Prostate gland (tissue), 2 donors: ENCODE measurements around the gene CCDC172. TPM values are rescaled to one million over a fixed set of nuclear protein-coding genes. Genes with fewer than 3 reads are reported as not detected.

Experiments used
- DNase-seq: peaks from one replicate; pipeline ENCODE4 v3.0.0-alpha.2; 2019; ENCODE audit warnings: low spot score
- H3K27ac ChIP-seq, 2 donors: fragments of 200-600 bp; sonication (generic); 2 replicates each; pipeline ENCODE4 v1.5.1; 2017 to 2019
- H3K27me3 ChIP-seq: fragments of 200-600 bp; sonication (generic); replicated peaks from 2 replicates; pipeline ENCODE4 v1.5.1; 2019; ENCODE audit not compliant: insufficient read depth
- H3K36me3 ChIP-seq, 2 donors: fragments of 200-600 bp; sonication (generic); 1 replicate in 1 of 2; 2 replicates in 1 of 2; pipeline versions ENCODE4 v1.5.1 to v1.8.1; 2017 to 2019
- H3K4me1 ChIP-seq: fragments of 200-600 bp; sonication (generic); replicated peaks from 2 replicates; pipeline ENCODE4 v1.5.1; 2019
- H3K4me3 ChIP-seq, 2 donors: fragments of 200-600 bp; sonication (generic); 2 replicates each; pipeline ENCODE4 v1.5.1; 2017 to 2019
- H3K9me3 ChIP-seq: fragments of 200-600 bp; sonication (generic); 2 replicates; pipeline ENCODE4 v1.5.1; 2017
- CTCF ChIP-seq, 4 experiments: fragments of 200-600 bp in 2 of 4; fragments of 450-650 bp in 2 of 4; sonication (generic) in 2 of 4; IDR thresholded peaks; 1 replicate in 3 of 4; 2 replicates in 1 of 4; pipeline ENCODE4 v1.5.1; 2016 to 2019; ENCODE audit warnings: antibody characterized with exemption in 4 of 4, mild to moderate bottlenecking in 2 of 4, moderate library complexity in 2 of 4
- POLR2A ChIP-seq: fragments of 450-650 bp; IDR thresholded peaks from one replicate; pipeline ENCODE4 v1.6.1; 2016; ENCODE audit warnings: antibody characterized with exemption, mild to moderate bottlenecking
- POLR2AphosphoS5 ChIP-seq: sonication (generic); formaldehyde crosslinking; IDR thresholded peaks from one replicate; pipeline ENCODE4 v1.6.1; 2017; ENCODE audit warnings: antibody characterized with exemption
- WGBS: methylation state at CpG from one replicate; pipeline ENCODE4 v1.1.5; 2018; 5-methylcytosine and 5-hydroxymethylcytosine counted together
- intact Hi-C: fragments of 100-400 bp; cut with DNase I; formaldehyde crosslinking; loops from one replicate; pipeline ENCODE4 v1.14.2; 2022
- total RNA-seq, 2 donors: library from RNA; depleted of rRNA; stranded (reverse); fragments of >200 nt; gene quantifications; one replicate each; pipeline ENCODE4 v1.1.0, GENCODE V29; 2016

The CCDC172 gene
- total RNA-seq, 2 donors from 2014 or later, result 47.1 TPM; not detected in 1

GRCh38 chr10:116352125-116352524 is 27.9 kb downstream of the CCDC172 start:
- H3K27ac ChIP-seq, result no peak overlapping the region
- TF ChIP-seq CTCF (IDR thresholded peaks at IDR 0.05), result no peak
- no peak for TF ChIP-seq POLR2A
- TF ChIP-seq POLR2AphosphoS5, result no peak
- H3K4me1 ChIP-seq, result no peaks in the 10 kb centered on the region
- H3K4me3 ChIP-seq, result no peak overlapping the region
- no peaks in the 10 kb centered on the region for H3K36me3 ChIP-seq
- no peak for DNase-seq
- H3K9me3 ChIP-seq, result no peaks in the 10 kb centered on the region
- H3K27me3 ChIP-seq, result no peaks in the 10 kb centered on the region
- intact Hi-C loops, result no loop called here

GRCh38 chr10:116353817-116354216 is 29.6 kb downstream of the CCDC172 start:
- TF ChIP-seq POLR2AphosphoS5, result no peak
- TF ChIP-seq POLR2A, result no peak
- no peak for TF ChIP-seq CTCF (IDR thresholded peaks at IDR 0.05)
- WGBS, result 59% methylated on average over 4 of the region's 4 CpGs
- no peak overlapping the region for H3K27ac ChIP-seq
- DNase-seq, result no peak
- no peaks in the 10 kb centered on the region for H3K9me3 ChIP-seq
- H3K27me3 ChIP-seq, result no peaks in the 10 kb centered on the region
- H3K36me3 ChIP-seq, result no peaks in the 10 kb centered on the region
- H3K4me1 ChIP-seq, result no peaks in the 10 kb centered on the region
- H3K4me3 ChIP-seq, result no peak overlapping the region
- intact Hi-C loops, result no loop called here

GRCh38 chr10:116355341-116355740 is 31.1 kb downstream of the CCDC172 start:
- H3K4me3 ChIP-seq, result no peak overlapping the region
- H3K27ac ChIP-seq, result no peak overlapping the region
- TF ChIP-seq POLR2A (no peak), POLR2AphosphoS5 (no peak), CTCF (IDR thresholded peaks at IDR 0.05) (no peak)
- no peak for DNase-seq
- no peaks in the 10 kb centered on the region for H3K9me3 ChIP-seq
- H3K4me1 ChIP-seq, result no peaks in the 10 kb centered on the region
- H3K36me3 ChIP-seq, result no peaks in the 10 kb centered on the region
- intact Hi-C loops, result no loop called here
- 97% methylated on average over 2 of the region's 2 CpGs for WGBS
- H3K27me3 ChIP-seq, result no peaks in the 10 kb centered on the region

- TF ChIP-seq POLR2A (no peak), CTCF (IDR thresholded peaks at IDR 0.05) (no peak), POLR2AphosphoS5 (no peak)
These were observed 32.6 kb downstream of the CCDC172 start for GRCh38 chr10:116356833-116357232.

GRCh38 chr10:116364868-116365267 is 40.6 kb downstream of the CCDC172 start:
- no peak overlapping the region for H3K4me3 ChIP-seq
- TF ChIP-seq POLR2A (no peak), POLR2AphosphoS5 (no peak), CTCF (IDR thresholded peaks at IDR 0.05) (no peak)
- intact Hi-C loops, result no loop called here
- H3K9me3 ChIP-seq, result no peaks in the 10 kb centered on the region
- no peaks in the 10 kb centered on the region for H3K4me1 ChIP-seq
- H3K27me3 ChIP-seq, result no peaks in the 10 kb centered on the region
- no peak overlapping the region for H3K27ac ChIP-seq
- H3K36me3 ChIP-seq, result no peaks in the 10 kb centered on the region
- no peak for DNase-seq

More at GRCh38 chr10:116356833-116357232, 32.6 kb downstream of the CCDC172 start:
- H3K9me3 ChIP-seq, result no peaks in the 10 kb centered on the region
- no peaks in the 10 kb centered on the region for H3K4me1 ChIP-seq
- no peak overlapping the region for H3K4me3 ChIP-seq
- H3K27me3 ChIP-seq, result no peaks in the 10 kb centered on the region
- 93% methylated on average over 4 of the region's 4 CpGs for WGBS
- no peaks in the 10 kb centered on the region for H3K36me3 ChIP-seq
- DNase-seq, result no peak
- H3K27ac ChIP-seq, result no peak overlapping the region
- intact Hi-C loops, result no loop called here
